ENCODE data around the gene PTMS. TPM values are rescaled to one million over a fixed set of nuclear protein-coding genes. Genes with fewer than 3 reads are reported as not detected.

The PTMS gene
- total and polyA plus RNA-seq, 9 of the 15 experiments (the other 6 are each of a cell fraction or from before 2014, with no cell fraction given) = 5.1 to 287 (median 78.5) TPM

- WGBS (ENCODE audit: insufficient coverage, low coverage, missing lambda C conversion rate) = 2% methylated on average over 26 of the region's 44 CpGs
- no peaks in the 10 kb centered on the region; a peak in 1 of 5 replicates for H3K27me3 ChIP-seq (ENCODE audit: control insufficient read depth in 2 of 2, insufficient read depth in 2 of 2, low read length in 2 of 2)
- H3K36me3 ChIP-seq (ENCODE audit: control insufficient read depth, insufficient read depth, low read length) = peaks cover 32% of the 10 kb centered on the region; the same call in 2 of the 3 replicates
- DNase-seq (ENCODE audit: extremely low read depth in 1 of 4, low spot score in 3 of 4) (peak in 3 of 4 experiments; percentile 39 to 44 (median 43)), ATAC-seq (peak; percentile 2; the same call in 2 of the 3 replicates), FAIRE-seq (peak; percentile 65)
- H3K27ac ChIP-seq (ENCODE audit: extremely low read depth, low read depth, low read length) = peak overlapping the region; percentile 89
- ChIA-PET CTCF (ENCODE audit: low intra/inter-chr PET ratio) (interaction anchor here (0.6 to 0.7 kb wide), 3 partner anchors 12 to 65 kb away, joined by 3 to 5 read pairs (median 3); no protein-coding TSS in a partner anchor), POLR2A (interaction anchor here (0.7 to 3.2 kb wide), 9 partner anchors 10 to 200 kb away, joined by 3 to 17 read pairs (median 4); partner anchors contain the start of genes COPS7A, MLF2, NOP2 and RNU7-1)
- peak overlapping the region; percentile 91 to 94 for H3K9ac ChIP-seq (ENCODE audit: insufficient read depth in 1 of 2, low read depth in 2 of 2, low read length in 2 of 2)
- H4K20me1 ChIP-seq (replicated peaks; ENCODE audit: control insufficient read depth, insufficient read depth, low read length) = no peaks in the 10 kb centered on the region
- peaks cover 29 to 40% of the 10 kb centered on the region in 2 experiments; a peak in 4 of 5 replicates for H3K4me1 ChIP-seq (replicated peaks in 1 of 2; ENCODE audit: control insufficient read depth in 2 of 2, insufficient read depth in 2 of 2, low read length in 2 of 2)
- no peaks in the 10 kb centered on the region for H3K9me1 ChIP-seq (ENCODE audit: control insufficient read depth, insufficient read depth, low read length)
- H3K9me3 ChIP-seq (replicated peaks; ENCODE audit: control insufficient read depth, insufficient read depth, low read depth, low read length) = no peaks in the 10 kb centered on the region
- H3K4me2 ChIP-seq (ENCODE audit: insufficient read depth, low read length) = peak overlapping the region; percentile 98
- intact Hi-C loops (cut with micrococcal nuclease) (loop anchor here (1.0 kb wide), 1 partner anchor 14 kb away; the partner anchor contains the start of gene MLF2), in situ Hi-C loops (cut with MboI) (no loop called here)
- H3K79me2 ChIP-seq (ENCODE audit: control insufficient read depth, insufficient read depth, low read length) = peaks cover 27% of the 10 kb centered on the region
- H3K4me3 ChIP-seq = peak overlapping the region; percentile 80
- BruUV-seq (replicated peaks) = no TSS peak
- peak overlapping the region; percentile 68 for H2AFZ ChIP-seq (ENCODE audit: low read depth, low read length)
- TF ChIP-seq MBD1 (CRISPR knock-in tag; IDR thresholded peaks at IDR 0.05) (no peak), ZMIZ1 (IDR thresholded peaks at IDR 0.05; ENCODE audit: low read depth in 2 of 2, low read length in 2 of 2) (no peak), PHF8 (IDR thresholded peaks at IDR 0.05; ENCODE audit: borderline replicate concordance, low read length) (peak; percentile 5; the same call in 1 of the 2 replicates), RBFOX2 (IDR thresholded peaks at IDR 0.05; ENCODE audit: low read depth, low read length) (peak; percentile 62; the same call in 1 of the 2 replicates), IRF1 (CRISPR knock-in tag; IDR thresholded peaks at IDR 0.05; ENCODE audit: borderline replicate concordance) (no peak)
These were observed 1.5 kb downstream of the PTMS start for GRCh38 chr12:6767353-6768319.

All from K562 (cell line).